HG03565 (cell line): Measurements from ENCODE around the gene PGAM1.
"Not testable (repeated sequence)": the region's sequence is repeated elsewhere in the genome, so short reads cannot be mapped to it uniquely, and the experiment has no call there.

Experiments used
- ATAC-seq: cut with Tn5 transposase; IDR thresholded peaks from one replicate; pipeline ENCODE4 v1.9.1; 2021; ENCODE audit warnings: mild to moderate bottlenecking, moderate library complexity; ENCODE audit not compliant: unreplicated experiment

Gene PGAM1

DNA sequence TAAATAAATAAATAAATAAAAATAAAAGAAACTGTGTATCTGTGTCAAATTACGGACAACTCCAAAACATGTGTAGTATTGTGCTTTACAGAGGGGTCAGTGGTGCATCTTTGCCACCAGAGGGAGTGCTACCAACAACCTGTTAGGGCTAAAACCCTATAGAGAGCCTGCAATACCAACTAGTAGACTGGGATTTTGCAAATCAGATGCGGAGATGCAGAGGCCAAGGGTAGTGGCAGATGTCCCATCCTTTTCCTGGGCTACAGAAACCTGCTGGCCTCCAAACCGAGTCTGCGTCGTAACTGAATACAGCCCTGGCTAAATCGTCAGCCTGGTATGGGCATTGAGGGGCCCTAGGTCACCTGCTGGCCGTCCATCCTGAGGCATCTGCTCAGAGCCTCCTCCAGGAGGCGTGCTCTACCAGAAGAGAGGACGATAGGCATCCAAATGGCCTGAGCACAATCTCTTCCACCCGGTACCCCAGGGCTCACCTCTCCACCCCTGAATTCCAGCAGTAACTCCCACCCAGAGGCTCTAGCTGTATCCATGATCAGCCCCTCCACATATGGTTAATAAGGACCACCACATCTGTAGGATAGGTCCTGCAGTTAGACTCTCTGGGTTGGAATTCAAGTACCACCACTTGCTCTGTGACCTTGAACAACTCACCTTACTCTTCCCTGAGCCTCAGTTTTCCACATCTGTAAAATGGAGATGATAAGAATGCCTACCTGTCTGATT lies 18.6 kb upstream of the PGAM1 start:
- ATAC-seq, result peak; percentile 77

DNA sequence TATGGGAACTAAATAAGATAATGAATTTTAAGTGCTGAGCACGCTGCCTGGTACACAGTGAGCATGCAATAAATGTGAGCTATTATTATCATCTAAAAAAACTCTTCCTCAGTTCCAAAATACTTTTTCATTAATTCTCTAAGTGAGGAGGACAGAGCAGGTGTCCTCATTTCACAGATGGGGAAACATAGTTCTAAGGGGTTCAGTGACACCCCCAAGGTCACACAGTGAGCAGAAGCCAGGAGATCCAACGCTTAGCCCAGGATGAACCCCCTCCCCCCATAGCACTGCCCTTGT lies 18.1 kb upstream of the PGAM1 start:
- no peak for ATAC-seq

DNA sequence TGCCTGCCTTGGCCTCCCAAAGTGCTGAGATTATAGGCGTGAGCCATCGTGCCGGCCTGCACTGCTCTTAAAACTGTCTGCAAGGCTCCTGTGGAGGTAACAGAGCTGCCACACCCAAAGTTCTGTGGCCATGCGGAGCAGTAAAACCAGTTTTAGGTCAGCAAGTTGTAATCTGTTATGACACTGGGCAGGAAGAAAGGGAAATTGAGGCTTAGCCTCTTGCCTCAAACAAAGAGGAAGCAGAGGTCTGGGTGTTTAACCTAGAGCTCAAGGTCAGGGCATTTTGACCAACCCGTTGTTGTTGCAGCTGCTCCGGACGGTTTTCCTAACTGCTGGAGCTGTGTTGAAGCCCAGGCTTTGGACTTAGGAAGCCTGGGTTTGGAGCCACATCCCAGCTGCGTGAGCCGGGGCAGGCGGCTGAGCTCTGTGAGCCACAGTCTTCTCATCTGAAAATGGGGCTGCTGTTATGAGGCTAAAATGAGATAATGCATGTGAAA lies 17.4 kb upstream of the PGAM1 start:
- ATAC-seq, result no peak

DNA sequence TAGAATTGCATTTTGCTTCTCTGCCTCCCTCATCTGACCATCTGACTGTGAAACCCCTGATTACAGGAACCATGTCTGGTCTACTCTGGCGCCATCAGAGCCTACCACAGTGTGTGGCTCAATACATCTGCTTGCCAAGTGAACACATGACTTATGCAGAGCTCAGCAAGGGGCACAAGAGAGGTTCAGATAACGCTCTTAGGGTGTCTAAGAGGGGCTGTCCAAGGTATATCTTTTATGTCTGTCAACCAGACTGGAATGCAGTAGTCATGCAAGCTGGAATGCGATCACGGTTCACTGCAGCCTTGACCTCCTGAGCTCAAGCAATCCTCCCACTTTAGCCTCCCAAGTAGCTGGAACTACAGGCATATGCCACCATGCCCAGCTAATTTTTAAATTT lies 14.6 kb upstream of the PGAM1 start:
- ATAC-seq, result no peak

DNA sequence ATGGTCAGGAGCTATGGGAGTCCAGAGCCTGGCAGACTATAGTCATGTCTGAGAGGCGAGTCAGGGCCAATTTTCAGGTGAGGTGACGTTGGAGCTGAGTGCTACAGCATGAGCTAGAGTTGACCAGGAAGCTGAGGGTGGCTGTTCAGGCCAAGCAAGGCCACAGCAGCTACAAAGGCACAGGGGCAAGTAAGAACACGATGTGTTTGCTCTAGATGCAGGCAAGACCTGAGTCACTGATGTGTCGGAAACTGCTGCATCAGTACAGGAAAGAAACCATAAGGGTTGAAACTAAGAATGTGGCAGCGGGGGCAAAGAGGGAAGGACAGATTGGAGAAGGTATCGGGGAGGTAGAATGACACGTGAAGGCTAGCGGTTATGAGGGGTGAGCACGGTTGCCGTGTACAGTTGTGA lies 13.1 kb upstream of the PGAM1 start:
- ATAC-seq, result peak; percentile 53

DNA sequence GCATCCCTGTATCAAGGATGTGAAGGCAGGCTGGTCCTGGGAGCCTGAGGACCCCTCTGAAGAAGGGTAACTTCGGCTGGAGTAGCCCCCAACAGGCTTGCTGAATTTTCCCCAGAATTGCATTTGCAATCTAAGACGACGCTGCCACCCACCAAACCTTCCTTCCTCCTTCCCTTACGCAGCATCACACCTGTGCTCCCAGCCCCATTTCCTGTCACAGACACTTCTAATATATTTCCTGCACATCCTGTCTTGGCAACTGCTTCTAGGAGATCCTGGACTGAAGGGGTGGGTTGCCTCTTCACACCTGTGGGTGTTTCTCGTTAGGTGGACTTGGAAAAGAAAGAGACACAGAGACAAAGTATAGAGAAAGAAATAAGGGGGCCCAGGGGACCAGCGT lies 9.4 kb upstream of the PGAM1 start:
- no peak for ATAC-seq

DNA sequence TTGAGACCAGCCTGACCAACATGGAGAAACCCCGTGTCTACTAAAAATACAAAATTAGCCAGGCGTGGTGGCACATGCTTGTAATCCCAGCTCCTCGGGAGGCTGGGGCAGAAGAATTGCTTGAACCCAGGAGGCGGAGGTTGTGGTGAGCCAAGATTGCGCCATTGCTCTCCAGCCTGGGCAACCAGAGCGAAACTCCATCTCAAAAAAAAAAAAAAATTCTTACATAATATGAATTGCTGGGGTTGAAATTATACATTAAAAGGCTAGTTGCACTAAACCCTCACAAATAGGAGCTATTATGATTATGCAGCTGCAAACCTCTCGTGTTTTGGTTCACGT lies 2.3 kb upstream of the PGAM1 start:
- not testable (repeated sequence) for ATAC-seq

DNA sequence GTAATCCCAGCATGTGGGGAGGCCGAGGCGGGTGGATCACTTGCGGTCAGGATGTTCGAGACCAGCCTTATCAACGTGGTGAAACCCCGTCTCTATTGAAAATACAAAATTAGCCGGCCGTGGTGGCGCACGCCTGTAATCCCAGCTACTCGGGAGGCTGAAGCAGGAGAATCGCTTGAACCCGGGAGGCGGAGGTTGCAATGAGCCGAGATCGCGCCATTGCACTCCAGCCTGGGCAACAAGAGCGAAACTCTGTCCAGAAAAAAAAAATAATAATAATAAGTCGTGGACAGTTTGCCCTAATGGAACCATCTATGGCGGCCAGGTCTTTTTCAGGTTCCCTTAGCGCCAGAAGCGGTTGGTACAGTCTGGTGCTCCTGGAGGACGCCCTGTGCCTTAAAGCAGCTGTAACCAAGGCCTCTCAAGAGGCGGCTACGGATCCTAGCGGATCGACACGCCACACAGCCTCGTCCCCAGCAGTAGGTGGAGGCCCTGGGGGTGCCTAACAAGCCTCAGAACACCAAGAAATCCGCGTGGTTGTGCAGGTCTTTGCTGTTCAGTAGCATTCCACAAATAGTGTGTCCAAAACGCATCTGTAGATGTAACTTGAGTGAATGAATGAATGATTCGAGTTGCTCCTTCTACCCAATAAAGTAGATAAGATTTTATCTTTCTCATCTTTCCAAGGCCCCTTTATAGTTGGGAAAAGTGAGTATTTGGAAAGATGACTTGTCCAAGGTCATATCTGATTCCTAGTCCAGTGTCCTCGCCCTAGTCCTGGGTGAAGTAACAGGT lies 982 bp downstream of the PGAM1 start:
- ATAC-seq, result no peak

DNA sequence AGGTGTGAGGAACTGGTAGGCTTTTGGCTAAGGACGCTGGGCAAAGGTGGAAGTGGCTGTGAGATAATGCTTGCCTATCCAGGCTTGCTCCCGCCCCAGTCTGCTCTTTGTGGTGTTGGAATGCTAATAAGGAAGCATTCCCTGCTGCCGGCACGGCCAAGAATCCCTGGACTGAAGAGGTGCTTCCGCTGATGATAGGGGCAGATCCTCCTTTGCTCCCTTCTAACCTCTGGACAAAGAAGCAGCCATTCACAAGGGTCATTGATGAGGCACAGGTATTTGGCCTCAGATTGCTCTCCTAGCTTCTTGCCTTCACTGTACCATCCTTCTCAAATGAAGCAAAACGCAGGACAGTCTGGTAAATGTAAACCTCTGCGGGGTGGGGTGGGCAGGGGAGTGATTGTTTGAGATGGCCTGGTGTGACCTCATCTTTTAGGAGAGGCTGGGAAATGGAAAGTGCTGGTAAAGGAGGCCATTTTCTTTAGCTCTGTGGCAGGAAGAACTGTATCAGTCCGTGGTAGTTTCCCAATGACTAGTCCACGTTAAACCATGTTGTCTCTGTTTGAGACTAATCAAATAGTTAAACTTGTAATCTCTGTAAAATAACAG lies 1.7 kb downstream of the PGAM1 start:
- ATAC-seq, result no peak

DNA sequence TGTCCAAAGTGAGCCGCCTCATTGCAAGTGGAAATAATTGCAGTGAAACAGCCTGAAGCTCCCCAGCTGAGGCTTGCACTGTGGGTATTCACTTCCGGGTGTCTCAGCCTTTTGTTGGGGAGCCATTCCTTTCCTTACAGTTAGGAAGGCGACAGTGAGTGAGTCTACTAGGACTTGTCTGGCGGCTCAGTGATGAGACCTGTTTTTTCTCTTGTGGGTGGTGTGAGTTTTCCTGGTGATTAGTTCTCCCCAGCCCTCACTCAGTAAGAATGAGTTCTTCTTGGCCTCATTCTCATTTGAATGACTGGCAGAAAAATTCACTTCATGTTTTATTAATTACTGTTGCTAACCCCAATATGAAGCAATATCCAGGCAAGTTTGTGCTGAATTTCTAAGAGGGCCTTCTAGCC lies 2.6 kb downstream of the PGAM1 start:
- ATAC-seq, result no peak

DNA sequence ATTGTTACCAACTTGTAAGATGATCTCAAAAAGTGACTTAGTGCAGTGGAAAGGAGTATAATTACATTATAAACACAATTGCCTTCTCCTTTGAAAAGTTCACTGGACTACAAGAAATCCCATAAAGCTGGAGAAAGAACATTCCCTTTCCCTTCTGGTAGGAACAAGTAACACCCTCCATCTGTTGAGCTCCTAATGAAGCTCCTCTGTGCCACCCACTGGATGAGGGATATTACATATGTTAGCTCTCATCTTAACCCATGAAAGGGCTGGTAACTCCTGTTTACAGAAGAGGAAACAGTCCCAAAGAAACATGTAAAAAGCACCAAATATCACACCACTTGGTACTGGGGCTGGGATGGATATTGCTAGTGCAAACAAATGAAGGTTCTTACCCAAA lies 8.1 kb downstream of the PGAM1 start:
- ATAC-seq, result no peak

DNA sequence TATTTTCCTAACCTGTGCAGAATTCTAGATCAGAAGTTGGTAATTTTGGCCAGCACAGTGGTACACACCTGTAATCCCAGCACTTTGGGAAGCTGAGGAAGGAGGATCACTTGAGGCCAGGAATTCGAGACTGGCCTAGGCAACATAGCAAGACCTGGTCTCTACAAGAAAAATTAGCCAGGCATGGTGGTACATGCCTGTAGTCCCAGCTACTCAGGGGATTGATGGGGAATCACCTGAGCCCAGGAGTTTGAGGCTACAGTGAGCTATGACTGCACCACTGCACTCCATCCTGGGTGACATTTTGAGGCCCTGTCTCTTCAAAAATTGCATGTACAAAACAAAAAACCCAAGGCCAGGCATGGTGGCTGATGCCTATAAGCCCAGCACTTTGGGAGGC lies 8.6 kb downstream of the PGAM1 start:
- no peak for ATAC-seq

DNA sequence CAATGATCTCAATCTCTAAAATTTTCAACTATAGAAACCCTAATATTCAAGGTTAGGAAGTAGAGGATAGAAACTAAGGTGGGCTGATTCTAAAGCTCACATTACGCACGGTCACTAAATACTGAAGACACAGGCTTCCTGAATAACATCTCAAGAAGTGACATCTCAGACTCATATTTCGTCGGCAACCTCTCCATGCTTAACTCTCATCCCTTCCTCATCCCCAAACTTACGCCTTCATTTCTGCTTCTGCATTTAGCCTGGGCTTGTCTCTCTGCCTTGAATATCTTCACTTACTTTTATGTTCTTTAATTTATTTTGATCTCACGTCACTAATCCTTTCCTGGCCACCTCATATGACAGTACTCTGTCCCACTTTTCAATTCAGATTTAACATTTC lies 9.2 kb downstream of the PGAM1 start:
- no peak for ATAC-seq

DNA sequence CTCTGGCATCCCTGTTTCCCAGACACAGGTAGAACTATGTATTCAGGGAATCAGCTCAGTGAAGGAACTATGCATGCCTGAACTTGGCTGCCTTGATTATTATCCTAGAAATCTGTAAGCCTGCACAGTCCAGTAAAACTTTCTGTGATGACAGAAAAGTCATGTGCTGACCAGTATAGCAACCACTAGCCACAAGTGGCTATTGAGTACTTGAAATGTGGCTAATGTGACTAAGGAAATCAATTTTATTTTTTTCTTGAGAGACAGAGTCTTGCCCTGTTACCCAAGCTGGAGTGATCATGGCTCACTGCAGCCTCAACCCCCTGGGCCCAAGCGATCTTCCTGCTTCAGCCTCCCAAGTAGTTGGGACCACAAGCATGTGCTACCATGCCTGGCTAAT lies 16.3 kb downstream of the PGAM1 start:
- no peak for ATAC-seq

DNA sequence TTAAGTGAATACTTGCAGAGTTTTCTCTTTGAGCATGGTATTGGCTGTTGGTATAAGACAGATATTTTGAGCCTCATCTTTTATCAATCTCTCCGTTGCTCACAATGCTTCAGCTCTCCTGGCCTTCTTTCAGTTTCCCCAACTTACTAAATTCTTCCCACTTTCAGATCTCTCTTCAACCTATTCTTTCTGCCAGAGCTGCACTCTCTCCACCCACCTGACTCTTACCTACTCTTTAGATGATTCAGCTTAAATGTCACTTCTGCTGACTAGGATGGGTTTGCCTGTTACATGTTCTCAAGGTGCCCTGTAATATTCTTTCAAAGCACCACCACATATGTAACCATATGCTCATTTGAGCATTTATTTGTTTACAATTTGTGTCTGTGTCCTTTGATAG lies 18.2 kb downstream of the PGAM1 start:
- no peak for ATAC-seq

DNA sequence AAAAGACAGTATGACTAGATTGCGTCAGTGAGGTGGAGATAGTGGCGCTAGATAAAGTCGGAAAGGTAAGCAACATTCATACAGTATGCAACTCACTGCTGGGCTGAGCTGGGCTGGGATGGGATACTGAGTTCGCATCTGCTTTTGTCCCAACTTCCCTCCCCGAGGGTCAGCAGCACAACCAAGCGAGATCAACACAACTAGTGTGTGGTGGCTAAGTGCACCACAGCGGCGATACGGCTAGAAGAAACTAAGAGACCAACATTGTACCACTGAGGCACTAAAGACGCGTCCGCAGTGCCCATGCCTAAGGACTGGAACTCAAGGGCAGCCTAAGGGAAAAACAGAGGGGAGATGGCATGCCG lies 19.3 kb downstream of the PGAM1 start:
- ATAC-seq, result no peak

DNA sequence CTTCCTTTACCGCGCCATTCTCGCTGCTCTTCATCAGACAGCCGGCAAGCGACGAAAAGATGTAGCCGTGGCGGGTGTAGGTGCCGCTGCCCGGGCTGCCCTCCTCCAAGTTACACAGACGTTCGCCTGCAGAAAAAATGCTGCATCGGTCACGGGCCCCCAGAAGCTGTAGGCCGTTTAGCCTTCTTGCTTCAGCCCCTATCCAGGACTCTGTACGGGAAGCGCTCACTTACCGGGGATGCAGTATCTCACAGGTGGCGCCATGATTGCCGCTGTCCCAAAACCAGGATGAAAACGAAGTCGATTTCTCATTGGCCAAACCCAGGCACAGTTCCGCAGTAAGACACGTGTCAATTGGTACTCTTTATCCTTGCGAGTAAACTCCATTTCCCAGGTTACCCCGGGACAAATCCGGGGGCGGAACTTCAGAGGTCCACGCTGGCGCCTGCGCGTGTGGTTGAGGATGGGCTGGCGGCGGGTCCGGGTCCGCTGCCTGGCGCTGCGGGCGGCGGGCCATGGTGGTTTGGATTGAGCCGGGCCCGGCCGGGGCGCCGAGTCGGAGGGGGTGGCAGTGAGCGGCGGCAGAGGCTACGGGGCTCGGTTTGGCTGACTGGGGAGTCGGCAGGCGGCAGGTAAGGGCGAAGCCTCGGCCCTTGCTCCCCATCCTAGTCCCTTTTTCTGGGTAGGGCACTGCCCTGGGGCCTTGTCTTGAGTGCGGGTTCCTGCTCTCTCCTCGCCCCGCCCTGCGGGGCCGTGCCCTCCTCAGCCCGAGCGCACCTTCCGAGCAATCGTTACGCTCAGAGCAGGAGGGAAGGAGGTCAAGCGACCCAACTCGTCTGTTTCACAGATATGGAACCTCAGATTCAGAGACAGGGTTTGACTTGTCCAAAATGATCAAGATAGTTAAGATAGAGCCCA lies 20.0 kb downstream of the PGAM1 start, which contains the start of the genes EXOSC1 and ZDHHC16:
Gene EXOSC1, minus strand, starts transcription at position 285 of the 918 bp plus-strand sequence. Its CDS starts 21 bp downstream, at position 264.
Gene ZDHHC16, plus strand, starts transcription at position 454 of the 918 bp plus-strand sequence. CDS start 5,501 bp downstream, outside the sequence.
- peak; percentile 94 for ATAC-seq

DNA sequence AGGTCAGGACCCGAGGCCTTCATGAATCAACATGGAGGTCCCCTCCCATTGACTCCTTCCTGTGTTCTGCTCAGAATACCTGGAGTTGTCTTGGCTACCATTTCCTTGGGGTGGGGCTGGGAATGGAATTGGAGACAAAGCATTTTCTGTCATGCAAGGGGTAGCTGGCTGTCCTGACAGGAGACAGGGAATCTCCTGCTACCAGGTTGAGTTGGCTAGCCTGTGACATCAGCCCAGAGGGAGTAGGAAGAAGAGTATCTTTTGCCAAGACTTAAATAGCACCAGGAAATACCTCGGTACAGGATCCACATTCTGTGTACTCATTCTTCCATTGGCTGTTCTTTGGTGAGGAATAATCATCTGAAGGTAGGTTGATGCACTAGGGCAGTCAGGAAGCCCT lies 24.8 kb downstream of the PGAM1 start:
- ATAC-seq, result no peak

DNA sequence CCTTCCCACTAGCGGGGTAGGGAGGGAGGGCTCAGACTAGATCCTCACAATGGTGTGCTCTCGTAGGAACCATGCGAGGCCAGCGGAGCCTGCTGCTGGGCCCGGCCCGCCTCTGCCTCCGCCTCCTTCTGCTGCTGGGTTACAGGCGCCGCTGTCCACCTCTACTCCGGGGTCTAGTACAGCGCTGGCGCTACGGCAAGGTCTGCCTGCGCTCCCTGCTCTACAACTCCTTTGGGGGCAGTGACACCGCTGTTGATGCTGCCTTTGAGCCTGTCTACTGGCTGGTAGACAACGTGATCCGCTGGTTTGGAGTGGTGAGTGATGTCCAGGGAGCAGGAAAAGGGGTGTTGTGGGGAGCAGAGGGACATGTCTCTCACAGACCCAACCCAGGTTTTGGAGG lies 25.6 kb downstream of the PGAM1 start:
- ATAC-seq, result no peak

DNA sequence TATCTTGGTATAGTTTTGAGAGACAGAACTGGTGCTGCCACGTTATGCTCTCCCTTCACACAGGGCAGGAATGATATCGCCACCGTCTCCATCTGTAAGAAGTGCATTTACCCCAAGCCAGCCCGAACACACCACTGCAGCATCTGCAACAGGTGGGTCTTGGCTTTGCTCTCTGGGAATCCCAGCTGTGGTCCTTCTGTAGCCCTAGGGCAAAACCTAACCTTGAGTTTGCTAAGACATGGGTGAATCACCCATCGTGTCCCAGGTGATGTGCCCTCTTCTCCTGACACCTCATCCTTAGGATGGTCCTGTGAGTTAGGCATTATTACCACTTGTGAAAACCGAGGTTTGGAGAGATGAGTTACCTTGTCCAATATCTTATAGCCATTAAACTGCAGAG lies 26.4 kb downstream of the PGAM1 start:
- ATAC-seq, result no peak
